SK-N-SH treated with all-trans-retinoic acid at 6 μM for 48 hours (cell line): Measurements from ENCODE around the gene RYR1.

Source experiments
- ATAC-seq: fragments of 200-7000 bp; cut with Tn5 transposase; 3 replicates; pipeline ENCODE4 v1.9.1; 2020; ENCODE audit warnings: mild to moderate bottlenecking, moderate library complexity
- ARNTL ChIP-seq: fragments of 450-650 bp; formaldehyde crosslinking; IDR thresholded peaks from 2 replicates; pipeline ENCODE4 v1.5.0; 2020; ENCODE audit warnings: low read depth, mild to moderate bottlenecking, moderate library complexity, borderline replicate concordance
- BACH2 ChIP-seq: fragments of 250-450 bp; sonication (Bioruptor Pico); IDR thresholded peaks from 2 replicates; pipeline ENCODE4 v1.9.0; 2021; ENCODE audit warnings: mild to moderate bottlenecking, borderline replicate concordance
- CREB5 ChIP-seq: fragments of 250-450 bp; sonication (Bioruptor Pico); IDR thresholded peaks from 2 replicates; pipeline ENCODE4 v1.5.1; 2020; ENCODE audit warnings: low read depth, mild to moderate bottlenecking, moderate library complexity
- CSDC2 ChIP-seq: fragments of 250-450 bp; sonication (Bioruptor Pico); IDR thresholded peaks from 2 replicates; pipeline ENCODE4 v1.5.0; 2020; ENCODE audit warnings: mild to moderate bottlenecking, moderate library complexity
- ESRRG ChIP-seq: fragments of 250-450 bp; sonication (Bioruptor Pico); IDR thresholded peaks from 2 replicates; pipeline ENCODE4 v1.6.1; 2021; ENCODE audit warnings: mild to moderate bottlenecking
- ISL1 ChIP-seq: fragments of 250-450 bp; sonication (Bioruptor Pico); IDR thresholded peaks from 2 replicates; pipeline ENCODE4 v2.1.2; 2022; ENCODE audit warnings: mild to moderate bottlenecking, moderate library complexity
- OSR1 ChIP-seq: fragments of 250-450 bp; sonication (Bioruptor Pico); IDR thresholded peaks from 2 replicates; pipeline ENCODE4 v1.8.0; 2022; ENCODE audit warnings: moderate library complexity, mild to moderate bottlenecking, inconsistent platforms
- PATZ1 ChIP-seq: fragments of 250-450 bp; sonication (Bioruptor Pico); IDR thresholded peaks from 2 replicates; pipeline ENCODE4 v1.8.0; 2020; ENCODE audit warnings: mild to moderate bottlenecking, moderate library complexity, borderline replicate concordance
- PPARA ChIP-seq: fragments of 250-450 bp; sonication (Bioruptor Pico); IDR thresholded peaks from 2 replicates; pipeline ENCODE4 v1.5.0; 2020; ENCODE audit warnings: mild to moderate bottlenecking, borderline replicate concordance
- RARB ChIP-seq: fragments of 250-450 bp; sonication (Bioruptor Pico); IDR thresholded peaks from 2 replicates; pipeline ENCODE4 v1.8.0; 2021; ENCODE audit warnings: mild to moderate bottlenecking, moderate library complexity
- TCF4 ChIP-seq: fragments of 250-450 bp; sonication (Bioruptor Pico); IDR thresholded peaks from 2 replicates; pipeline ENCODE4 v1.8.0; 2021; ENCODE audit warnings: mild to moderate bottlenecking, moderate library complexity, borderline replicate concordance
- TOX ChIP-seq: fragments of 250-450 bp; sonication (Bioruptor Pico); IDR thresholded peaks from 2 replicates; pipeline ENCODE4 v1.8.0; 2021; ENCODE audit warnings: mild to moderate bottlenecking, moderate library complexity, borderline replicate concordance
- TSHZ2 ChIP-seq: fragments of 250-450 bp; sonication (Bioruptor Pico); IDR thresholded peaks from 2 replicates; pipeline ENCODE4 v1.5.0; 2020; ENCODE audit warnings: mild to moderate bottlenecking, moderate library complexity
- ZC3H10 ChIP-seq: fragments of 250-450 bp; sonication (Bioruptor Pico); IDR thresholded peaks from 2 replicates; pipeline ENCODE4 v1.5.1; 2021; ENCODE audit warnings: mild to moderate bottlenecking, moderate library complexity
- ZFP3 ChIP-seq: fragments of 250-450 bp; sonication (Bioruptor Pico); IDR thresholded peaks from 2 replicates; pipeline ENCODE4 v1.5.0; 2020; ENCODE audit warnings: mild to moderate bottlenecking, moderate library complexity
- ZFP30 ChIP-seq: fragments of 450-650 bp; formaldehyde crosslinking; IDR thresholded peaks from 2 replicates; pipeline ENCODE4 v1.5.0; 2022; ENCODE audit warnings: mild to moderate bottlenecking, moderate library complexity
- ZNF8 ChIP-seq: fragments of 450-650 bp; formaldehyde crosslinking; IDR thresholded peaks from 2 replicates; pipeline ENCODE4 v1.5.0; 2020; ENCODE audit warnings: mild to moderate bottlenecking, moderate library complexity
- TF ChIP-seq, protein P1 (sequence below): fragments of 250-450 bp; sonication (Bioruptor Pico); IDR thresholded peaks from 2 replicates; pipeline ENCODE4 v1.8.0; 2021; ENCODE audit warnings: low read depth, mild to moderate bottlenecking, moderate library complexity, borderline replicate concordance
- TF ChIP-seq, protein P2 (sequence below): fragments of 250-450 bp; sonication (Bioruptor Pico); IDR thresholded peaks from 2 replicates; pipeline ENCODE4 v1.5.1; 2021; ENCODE audit warnings: mild to moderate bottlenecking, moderate library complexity

Gene RYR1

DNA sequence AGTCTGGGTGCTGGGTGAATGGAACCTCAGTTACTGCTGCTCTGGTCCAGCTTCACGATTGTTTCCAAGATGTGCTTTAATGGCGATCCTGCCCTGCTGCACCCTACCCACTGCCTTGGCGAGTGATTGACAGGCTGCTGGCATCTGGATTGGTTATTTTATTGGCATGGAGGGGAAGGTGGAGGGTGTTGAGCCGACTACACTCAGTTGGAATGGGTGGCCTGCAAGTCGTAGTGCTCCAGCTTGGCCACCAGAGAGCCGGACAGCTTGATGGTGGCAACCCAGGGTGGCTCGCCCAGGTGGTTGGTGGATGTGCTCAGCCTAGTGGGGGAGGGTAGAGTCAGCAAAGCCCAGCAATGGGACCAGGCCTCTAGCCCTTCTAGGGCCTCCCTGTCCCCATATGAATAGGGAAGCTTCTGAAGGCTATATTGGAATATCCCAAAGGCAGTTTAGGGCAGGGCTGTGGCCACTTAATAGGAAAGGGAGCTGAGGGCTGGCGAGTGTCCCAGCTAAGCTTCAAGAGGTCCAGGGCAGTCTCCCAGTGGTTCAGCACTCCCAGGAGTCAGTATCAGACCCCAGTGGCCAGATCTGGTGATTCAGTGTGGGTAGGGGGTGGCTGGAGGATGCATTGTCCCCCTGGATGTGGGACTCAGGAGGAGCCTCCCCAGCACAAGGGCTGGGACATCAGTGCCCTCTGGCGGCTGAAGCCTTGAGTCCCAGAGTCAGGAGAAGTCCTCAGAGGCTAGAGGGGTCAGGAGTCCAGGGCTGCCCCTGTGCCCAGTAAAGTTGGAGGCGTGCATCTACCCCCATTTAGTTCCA, 49.1 kb upstream of the RYR1 start:
- no peak for TF ChIP-seq TSHZ2
- TF ChIP-seq ARNTL (CRISPR knock-in tag): no peak
- TF ChIP-seq PATZ1 (CRISPR knock-in tag): no peak
- TF ChIP-seq, protein P1, sequence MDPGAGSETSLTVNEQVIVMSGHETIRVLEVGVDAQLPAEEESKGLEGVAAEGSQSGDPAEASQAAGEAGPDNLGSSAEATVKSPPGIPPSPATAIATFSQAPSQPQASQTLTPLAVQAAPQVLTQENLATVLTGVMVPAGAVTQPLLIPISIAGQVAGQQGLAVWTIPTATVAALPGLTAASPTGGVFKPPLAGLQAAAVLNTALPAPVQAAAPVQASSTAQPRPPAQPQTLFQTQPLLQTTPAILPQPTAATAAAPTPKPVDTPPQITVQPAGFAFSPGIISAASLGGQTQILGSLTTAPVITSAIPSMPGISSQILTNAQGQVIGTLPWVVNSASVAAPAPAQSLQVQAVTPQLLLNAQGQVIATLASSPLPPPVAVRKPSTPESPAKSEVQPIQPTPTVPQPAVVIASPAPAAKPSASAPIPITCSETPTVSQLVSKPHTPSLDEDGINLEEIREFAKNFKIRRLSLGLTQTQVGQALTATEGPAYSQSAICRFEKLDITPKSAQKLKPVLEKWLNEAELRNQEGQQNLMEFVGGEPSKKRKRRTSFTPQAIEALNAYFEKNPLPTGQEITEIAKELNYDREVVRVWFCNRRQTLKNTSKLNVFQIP (CRISPR knock-in tag): no peak
- no peak for TF ChIP-seq TOX (CRISPR knock-in tag)
- TF ChIP-seq, protein P2, sequence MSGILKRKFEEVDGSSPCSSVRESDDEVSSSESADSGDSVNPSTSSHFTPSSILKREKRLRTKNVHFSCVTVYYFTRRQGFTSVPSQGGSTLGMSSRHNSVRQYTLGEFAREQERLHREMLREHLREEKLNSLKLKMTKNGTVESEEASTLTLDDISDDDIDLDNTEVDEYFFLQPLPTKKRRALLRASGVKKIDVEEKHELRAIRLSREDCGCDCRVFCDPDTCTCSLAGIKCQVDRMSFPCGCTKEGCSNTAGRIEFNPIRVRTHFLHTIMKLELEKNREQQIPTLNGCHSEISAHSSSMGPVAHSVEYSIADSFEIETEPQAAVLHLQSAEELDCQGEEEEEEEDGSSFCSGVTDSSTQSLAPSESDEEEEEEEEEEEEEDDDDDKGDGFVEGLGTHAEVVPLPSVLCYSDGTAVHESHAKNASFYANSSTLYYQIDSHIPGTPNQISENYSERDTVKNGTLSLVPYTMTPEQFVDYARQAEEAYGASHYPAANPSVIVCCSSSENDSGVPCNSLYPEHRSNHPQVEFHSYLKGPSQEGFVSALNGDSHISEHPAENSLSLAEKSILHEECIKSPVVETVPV (CRISPR knock-in tag): no peak
- TF ChIP-seq OSR1 (CRISPR knock-in tag): no peak
- ATAC-seq: no peak

DNA sequence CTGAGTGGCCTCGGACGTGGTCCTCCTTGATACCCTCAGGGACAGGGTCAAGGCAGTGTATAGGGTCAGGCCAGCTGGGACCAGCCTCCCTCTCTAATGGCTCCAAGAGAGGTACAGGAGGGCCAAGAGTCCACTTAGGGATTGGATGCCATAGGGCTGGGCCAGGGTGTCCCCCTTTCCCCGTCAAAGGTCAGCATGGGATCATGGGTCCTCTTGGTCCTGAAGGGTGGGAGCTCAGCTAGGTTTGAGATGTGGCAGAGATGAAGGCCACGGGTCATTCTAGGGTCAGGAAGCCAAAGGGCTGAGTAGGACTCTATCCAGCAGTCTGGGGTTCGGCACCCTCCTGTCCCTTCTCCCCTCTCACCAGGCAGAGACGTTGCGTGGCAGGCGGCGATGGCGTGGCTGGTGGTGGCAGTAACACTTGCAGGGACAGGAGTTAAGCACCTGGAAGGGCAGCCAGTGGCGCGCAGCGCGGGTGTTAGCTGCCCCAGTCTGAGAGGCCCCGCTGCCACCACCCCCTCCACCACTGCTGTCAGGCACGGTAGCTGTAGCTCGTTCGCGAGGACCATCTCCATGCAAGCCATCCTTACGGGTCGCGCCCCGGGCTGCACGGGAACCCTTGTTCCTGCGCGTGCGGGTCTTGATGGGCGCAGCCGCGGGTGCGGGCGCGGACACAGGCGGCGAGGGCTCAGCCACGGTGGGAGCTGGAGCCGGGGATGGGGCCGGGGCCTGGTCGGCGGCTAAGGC, 48.3 kb upstream of the RYR1 start:
- no peak for ATAC-seq
- no peak for TF ChIP-seq ESRRG (CRISPR knock-in tag)
- TF ChIP-seq RARB: no peak
- no peak for TF ChIP-seq ZNF8 (CRISPR knock-in tag)
- no peak for TF ChIP-seq TCF4
- TF ChIP-seq, protein P1 (CRISPR knock-in tag): no peak
- no peak for TF ChIP-seq CREB5 (CRISPR knock-in tag)
- no peak for TF ChIP-seq ISL1 (CRISPR knock-in tag)
- no peak for TF ChIP-seq ZC3H10 (CRISPR knock-in tag)
- TF ChIP-seq BACH2 (CRISPR knock-in tag): no peak

- TF ChIP-seq TCF4 (no peak), TSHZ2 (no peak), CREB5 (CRISPR knock-in tag) (no peak), PPARA (CRISPR knock-in tag) (no peak), ZFP30 (CRISPR knock-in tag) (no peak), OSR1 (CRISPR knock-in tag) (no peak), ZFP3 (CRISPR knock-in tag) (no peak), CSDC2 (no peak)
- no peak for ATAC-seq
Measured at GRCh38 chr19:38385804-38386257, 47.7 kb upstream of the RYR1 start.
